SK-N-DZ (cell line): ENCODE results near the gene SLX9.
"Not testable (repeated sequence)": the region's sequence is repeated elsewhere in the genome, so short reads cannot be mapped to it uniquely, and the experiment has no call there.

Source experiments
- DNase-seq: peaks from one replicate; pipeline ENCODE4 v3.0.0-alpha.2; 2015; ENCODE audit warnings: low spot score

The SLX9 gene

DNA sequence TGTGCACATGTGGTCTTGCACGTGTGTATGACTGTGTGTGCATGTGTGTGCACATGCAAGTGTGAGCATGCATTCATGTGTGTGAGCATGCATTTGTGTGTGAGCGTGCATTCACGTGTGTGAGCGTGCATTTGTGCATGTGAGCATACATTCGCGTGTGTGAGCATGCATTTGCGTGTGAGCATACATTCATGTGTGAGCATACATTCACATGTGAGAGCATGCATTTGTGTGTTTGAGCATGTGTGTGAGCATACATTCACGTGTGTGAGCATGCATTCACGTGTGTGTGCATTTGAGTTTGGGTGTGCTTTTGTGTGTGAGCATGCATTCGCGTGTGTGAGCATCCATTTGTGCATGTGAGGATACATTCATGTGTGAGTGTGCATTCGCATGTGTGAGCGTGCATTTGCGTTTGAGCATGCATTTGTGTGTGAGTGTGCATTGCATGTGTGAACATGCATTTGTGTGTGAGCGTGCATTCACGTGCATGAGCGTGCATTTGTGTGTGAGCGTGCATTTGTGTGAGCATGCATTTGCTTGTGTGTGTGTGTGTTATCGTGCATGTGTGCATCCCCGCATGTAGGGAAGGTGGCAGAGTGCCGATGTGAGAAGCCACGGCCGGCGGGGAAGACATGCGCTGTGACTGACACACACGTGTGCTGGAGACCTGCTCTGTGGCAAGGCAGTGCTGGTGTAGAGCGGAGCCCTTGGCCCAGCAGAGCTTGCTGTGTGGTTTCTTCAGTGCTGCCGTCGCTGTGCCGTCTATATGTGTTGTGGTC lies 37.4 kb upstream of the SLX9 start:
- DNase-seq = no peak

DNA sequence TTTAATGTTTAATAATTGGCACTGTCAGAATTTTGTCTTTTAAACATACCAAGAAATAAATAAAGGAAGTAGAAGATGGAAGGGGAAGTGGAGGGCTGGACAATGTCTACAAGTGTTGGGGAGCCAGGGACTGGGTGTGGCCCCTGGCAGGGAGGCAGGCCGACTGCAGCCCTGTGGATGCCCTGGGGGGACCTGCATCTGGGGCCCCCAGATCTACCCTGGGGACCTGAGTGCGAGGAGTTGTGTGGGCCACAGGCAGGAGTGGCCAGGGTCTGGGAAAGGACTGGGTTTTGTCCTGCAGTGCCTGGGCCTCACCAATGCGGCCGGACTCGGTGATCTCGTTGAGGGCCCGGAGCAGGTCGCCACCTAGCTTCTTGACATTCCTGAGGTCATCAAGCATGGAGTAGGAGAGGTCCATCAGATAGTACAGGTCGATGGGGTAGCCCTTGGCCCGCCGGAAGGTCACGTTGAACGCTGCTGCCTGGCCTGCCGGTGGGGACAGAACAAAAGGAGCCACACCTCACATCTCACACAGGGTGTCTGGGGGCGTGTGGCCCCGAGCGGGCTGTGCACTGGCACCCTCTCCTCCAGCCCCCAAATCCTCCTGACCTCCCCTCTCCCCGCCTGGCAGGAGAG lies 36.7 kb upstream of the SLX9 start:
- no peak for DNase-seq

DNA sequence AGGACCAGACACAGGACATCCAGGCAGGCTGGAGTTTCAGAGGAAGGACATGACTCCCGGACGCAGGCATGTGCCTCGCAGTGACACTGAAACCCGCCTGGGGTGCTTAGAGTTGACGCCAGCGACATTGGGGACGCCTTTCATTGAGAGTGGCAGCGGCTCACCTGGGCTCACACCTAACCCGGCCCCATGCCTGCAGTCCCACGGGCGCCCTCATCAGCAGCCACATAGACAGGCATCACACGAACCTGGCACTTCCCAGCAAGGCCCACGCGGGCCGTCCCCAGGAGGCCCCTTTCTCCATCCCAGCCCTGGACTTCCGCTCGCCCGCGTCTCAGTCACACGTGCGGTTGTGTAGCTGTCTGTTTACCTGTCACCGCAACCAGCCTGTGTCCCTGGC lies 36.1 kb upstream of the SLX9 start:
- DNase-seq = no peak

DNA sequence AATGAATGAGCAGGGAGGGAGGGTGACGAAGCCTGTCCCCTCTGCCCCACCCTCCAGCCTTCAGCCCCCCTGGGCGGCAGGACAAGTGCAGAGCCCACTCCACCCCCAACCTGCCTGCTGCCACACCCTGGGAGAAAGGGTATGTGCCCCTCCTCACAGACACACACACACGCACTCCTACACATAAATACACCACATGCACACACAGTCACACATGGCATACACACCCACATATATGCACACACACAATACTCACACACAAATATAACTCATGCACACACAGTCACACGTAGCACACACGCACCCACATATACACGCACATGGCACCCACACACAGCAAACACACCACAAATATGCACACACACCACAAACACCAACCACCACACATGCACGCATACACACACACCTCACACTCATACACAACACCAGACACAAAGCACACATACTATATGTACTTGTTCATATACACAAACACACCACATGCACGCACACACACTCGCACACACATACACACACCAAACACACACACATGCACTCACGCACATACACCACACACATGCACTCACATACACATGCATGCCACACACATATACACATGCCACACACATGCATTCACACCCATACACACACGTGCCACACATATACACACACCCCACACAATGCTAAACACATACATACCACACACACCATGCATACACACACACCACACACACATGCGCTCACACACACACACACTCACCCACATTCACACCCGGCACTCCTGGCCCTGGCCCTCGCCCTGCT lies 35.5 kb upstream of the SLX9 start:
- DNase-seq = no peak

DNA sequence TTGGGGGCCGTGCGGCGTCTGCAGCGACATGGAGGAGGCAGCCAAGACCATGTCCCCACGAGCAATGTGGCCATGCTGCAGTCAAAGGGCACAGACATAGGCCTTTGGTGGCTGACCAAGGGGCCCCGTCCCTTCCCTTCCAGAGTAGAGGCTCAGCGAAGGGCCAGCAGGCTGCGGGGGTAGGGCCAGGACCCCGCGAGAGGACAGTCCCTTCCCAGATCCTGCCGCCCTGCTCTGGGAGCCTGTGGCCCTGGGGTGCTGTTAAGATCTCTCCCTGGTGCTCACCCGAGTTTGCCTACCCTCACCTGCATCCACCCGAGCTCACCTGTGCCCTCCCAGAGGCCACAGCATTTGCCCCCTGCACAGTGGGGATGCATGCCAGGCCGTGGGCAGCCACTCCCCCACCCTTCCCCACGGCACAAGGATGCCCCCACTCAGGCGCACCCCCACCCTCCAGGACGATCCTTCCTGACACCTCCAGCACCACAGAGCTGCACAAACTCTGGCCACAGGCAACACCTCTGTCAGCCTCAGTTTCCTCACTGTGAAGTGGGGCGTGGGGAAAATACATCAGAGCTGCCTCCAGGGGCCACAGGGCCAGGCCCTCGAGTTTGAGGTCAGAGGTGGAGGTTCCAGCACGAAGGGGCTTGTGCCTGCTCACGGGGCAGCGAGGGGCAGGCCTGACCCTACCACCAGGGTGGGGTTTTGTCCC lies 34.7 kb upstream of the SLX9 start:
- DNase-seq = no peak

DNA sequence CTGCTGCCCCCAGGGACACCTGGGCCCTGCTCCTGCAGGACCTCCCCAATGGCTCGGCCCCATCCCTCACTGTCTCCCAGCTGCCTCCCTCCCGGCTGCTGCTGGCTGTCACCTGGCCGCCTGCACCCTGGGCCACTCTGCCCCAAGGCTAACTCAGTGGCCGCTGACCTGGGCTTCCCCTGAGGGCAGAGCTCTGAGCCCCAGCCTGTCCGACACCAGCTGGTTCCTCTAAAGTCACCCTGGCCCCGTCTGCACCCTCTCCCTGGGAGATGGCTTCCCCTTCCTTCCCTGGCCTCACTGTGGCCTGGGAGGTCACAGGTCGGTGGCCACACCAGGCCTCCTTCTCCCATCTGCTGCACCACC lies 34.1 kb upstream of the SLX9 start:
- no peak for DNase-seq

DNA sequence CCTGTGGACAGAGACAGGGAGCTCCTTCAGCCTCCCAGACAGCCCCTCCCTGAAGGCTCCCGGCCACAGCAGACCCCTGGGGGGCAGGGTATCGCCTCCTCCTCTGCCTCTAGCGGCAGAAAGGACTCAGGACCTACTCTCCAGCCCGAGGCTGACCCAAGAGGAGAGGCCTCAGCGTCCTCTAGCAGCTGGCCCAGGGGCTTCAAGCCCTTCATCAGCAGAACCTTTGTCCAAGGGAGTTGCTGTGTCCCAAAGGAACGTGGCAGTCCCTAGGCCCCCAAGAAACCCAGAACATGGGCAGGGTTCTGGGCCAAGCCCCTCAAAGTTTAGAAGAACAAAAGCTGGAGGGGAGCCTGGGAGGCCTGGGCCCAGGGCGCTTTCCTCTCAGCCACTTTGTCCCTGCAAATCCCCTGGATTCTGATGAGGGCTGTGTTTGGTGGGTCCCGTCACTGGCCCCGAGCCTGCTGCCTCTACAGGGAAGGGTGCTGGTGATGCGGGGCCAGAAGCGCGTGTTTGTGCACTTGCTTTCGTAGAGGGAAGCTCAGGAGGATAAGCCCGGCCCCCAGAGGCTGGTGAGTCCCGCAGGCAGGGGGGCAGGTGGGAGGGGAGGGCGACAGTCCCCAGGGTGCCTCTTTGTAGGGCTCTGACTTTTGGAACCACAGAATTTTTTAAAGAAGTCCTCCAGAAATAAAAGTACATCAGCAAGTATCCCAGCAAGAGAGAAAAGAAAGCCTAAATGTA lies 32.4 kb upstream of the SLX9 start:
- DNase-seq = no peak

DNA sequence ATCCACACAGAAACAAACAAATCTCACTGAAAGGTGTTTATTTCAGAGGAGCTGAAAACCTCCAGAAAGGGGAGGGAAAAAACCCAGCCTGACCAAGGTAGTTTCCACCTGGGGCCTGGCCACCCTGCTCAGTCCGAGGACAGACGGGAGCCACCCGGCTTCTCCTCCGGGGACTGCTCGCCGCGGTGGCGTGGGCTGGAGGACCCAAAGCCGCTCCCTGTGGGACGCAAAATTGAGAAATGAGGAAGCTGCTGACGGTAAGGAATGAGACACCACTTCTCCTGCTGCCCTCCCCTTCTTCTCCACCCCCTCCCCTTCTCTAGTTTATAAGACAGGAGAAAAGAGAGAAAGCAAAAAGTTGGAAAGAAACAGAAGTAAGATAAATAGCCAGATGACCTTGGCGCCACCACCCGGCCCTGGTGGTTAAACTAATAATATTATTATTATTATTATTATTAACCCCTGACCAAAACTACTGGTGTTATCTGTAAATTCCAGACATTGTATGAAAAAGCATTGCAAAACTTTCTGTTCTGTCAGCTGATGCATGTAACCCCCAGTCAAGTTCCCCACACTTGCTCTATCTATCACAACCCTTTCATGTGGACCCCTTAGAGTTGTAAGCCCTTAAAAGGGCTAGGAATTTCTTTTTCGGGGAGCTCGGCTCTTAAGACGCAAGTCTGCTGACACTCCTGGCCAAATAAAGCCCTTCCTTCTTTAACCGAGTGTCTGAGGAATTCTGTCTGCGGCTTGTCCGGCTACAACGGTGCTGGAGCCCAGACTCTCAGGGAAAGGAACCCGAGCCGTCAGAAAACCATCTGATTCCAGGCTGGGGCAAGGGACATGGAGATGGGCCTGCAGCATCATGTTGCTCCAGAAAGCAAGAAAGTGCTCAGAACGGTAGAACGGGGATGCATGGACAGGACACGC lies 31.6 kb upstream of the SLX9 start:
- DNase-seq = no peak

DNA sequence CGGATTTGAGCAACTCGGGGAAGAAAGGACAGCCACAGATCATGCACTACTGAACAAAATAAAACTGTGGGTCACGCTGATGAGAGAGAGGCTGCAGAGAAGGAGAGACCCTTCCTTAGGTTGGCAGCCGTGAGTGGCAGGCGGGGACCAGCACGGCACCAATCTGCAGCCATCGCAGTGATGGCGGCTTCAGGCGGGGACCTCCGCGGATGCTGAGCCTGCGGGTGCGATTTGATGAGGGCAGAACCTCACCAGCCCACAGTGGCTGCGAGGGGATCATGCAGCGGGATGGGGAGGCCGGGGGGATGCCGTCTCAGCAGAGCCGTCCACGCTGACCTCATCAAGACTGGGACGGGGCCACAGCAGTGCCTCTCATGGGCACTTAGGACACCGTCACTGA lies 30.9 kb upstream of the SLX9 start:
- DNase-seq = no peak

DNA sequence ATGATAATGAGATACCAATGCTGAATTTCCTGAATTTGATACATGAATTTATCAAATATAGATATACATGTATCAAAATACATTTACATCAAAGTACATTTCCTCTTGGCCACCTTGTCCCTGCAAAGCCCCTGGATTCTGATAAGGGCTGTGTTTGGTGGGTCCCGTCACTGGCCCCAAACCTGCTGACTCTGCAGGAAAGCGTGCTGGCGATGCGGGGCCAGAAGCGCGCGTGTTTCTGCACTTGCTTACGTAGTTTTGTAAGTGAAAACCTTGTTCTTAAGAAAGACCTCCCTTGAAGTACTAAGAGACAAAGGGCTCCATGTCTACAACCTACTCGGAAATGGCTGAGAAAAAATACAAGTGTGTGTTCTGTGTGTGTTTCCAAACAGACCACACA lies 30.1 kb upstream of the SLX9 start:
- no peak for DNase-seq

DNA sequence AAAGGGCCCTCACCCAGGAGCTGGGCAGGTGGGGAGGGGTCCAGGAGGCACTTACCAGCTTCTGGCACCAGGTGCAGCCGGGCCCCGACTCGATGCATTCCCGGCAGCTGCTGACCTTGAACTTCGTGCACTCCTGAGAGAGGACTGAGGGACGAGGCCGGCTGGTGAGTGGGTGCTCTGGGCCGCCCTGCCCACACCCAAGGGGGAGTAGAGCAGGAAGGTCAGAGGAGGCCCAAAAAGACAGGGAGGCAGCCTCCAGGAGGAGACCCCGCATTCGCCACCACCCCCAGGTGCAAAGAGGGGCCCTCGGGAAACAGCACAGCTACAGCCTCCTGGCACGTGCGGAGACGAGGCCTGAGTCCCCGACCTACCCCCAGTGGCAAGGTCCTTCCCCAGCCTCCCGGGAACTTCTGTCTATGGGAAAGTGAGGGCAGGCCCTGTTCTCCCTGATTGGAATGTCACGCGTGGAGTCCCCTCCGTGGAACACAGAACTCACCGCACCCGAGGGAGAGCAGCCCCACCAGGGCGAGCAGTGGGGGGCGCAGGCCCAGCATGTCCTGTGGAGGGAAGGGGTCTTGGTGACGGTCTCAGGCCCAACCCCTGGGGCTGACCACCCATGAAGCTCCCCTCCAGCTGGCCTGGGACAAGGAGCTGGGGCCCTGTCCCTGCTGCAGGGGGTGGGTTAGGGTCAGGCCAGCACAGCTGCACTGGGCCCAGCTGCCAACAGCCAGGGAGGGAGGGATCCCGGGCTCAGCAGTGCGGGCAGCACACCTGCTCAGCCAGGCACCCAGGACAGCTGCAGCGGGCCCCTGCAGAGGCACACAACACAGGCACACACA lies 29.4 kb upstream of the SLX9 start:
- no peak for DNase-seq

DNA sequence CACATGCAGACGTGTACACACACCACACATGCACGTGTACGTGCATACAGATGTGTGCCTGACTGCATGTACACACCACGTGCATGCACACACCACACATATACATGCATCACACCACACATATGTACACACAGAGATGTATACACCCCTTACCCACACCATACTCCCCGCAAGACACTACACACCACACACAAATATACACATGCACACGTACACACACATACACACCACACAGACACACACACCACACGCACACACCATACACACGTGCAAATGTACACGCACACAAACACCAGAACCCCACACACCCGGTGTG lies 28.8 kb upstream of the SLX9 start:
- no peak for DNase-seq

DNA sequence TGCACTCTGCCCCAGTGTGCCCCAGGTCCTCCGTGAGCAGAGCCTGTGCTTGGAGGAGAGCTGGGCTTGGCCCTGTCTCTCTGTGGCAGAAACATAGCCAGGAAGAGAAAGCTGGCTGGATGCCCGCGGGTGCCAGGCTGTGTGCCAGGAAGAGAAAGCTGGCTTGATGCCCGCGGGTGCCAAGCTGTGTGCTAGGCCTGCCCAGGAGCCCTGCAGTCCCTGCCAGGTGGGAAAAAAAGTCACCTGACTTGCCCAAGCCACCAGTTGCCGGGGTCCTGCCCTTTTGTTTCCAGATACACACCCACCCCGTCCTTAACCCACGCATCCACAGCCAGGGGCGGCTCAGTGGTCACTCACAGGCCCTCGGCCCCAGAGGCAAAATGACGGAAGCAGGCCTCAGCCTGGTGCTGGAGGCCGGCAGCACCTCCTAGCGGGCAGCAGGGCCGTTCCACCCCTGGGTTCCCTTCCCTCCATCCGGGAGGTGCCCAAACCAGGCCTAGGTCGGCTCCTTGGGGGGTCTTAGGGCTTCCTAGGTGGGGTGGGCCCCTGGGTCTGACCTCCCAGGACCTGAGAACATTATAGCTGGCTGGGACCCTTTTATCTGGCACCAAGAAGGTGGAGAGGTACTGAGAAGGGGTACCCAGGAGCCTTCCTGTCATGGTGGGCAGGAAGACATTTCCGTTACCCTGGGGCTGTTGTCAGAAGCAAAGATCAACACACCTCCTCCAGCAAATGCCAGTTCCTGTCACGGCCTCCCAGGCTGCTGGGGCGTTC lies 28.3 kb upstream of the SLX9 start:
- no peak for DNase-seq

DNA sequence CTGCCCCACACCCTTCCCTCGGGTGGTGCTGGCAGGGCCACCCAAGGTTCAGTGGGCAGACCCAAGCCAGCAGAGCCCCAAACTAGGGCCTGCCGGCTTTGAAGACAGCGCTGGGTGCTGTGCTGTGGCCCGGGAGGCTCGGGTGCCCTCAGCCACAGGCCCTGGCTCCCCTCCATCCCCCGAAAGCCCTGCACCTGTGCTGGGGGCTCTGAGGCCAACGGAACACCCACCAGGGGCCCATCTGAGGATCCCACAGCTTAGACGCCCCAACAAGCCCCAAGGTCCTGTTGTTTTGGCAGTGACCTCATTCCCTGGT lies 27.7 kb upstream of the SLX9 start:
- no peak for DNase-seq

DNA sequence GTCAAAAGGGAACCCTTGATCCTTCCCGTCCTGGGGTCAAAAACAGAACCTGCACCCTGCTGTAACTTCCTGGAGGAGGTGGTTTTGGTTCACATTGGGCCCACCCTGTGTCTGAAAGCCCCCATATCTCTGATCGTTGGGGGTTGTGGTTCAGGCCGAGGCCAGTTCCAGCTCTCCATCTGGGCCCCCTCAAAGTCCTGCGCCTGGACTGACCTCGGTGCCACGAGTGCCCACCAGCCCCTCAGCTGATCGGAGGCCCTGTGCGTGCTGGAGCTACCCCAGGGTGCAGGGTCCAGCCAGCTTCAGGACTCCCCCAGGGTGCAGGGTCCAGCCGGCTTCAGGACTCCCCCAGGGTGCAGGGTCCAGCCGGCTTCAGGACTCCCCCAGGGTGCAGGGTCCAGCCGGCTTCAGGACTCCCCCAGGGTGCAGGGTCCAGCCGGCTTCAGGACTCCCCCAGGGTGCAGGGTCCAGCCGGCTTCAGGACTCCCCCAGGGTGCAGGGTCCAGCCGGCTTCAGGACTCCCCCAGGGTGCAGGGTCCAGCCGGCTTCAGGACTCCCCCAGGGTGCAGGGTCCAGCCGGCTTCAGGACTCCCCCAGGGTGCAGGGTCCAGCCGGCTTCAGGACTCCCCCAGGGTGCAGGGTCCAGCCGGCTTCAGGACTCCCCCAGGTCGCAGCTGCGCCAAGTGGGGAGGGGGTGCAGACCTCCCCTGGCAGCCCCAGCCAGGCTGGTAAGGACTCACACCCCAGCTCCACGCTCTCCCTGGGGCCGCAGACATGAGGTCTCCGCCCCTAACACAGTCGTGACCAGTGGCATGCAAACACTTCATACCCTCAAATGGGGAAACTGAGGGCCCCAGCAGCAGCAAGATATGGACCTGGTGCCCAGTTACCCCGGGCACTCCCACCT lies 27.1 kb upstream of the SLX9 start:
- DNase-seq = not testable (repeated sequence)

DNA sequence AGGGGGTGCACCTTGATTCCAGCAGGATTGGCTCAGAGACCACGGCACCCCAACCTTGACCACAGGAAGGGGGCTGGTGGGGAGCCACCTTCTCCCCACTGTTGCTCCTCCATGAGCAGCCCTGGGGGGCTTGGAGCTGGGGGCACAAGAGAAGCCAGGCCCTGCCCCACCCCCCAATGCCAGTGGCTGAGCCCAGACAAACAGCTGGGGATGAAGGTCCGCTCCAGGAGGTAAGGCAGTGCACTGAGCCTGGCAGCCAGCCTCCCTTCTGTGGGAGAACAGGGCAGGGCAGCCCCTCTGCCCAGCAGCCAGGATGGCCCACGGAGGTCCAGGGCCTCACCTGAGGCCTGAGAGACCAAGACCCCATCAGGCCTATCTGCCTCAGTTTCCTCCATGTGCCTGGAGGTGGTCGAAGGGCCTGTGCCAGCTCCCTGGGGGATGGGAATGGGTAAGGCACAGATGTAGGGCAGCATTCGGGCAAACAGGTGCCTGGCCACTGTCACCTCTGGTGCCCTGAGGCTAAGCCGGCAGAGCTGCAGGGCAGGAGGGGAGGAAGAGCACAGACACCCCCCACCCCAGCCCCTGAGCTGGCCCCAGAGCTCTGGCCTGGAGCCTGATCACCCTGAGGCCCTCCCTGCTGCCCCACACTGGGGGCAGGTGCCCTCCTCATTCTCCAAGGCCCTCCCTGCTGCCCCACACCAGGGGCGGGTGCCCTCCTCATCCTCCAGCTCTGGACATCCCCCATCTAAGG lies 26.2 kb upstream of the SLX9 start:
- no peak for DNase-seq
